ENCODE measurements around the gene AMOTL1.

Gene AMOTL1

GRCh38 chr11:94883878-94884277 is 115.7 kb downstream of the AMOTL1 start:
- H3K27ac Mint-ChIP-seq (ENCODE audit: low read depth): no peak overlapping the region
- H3K4me3 Mint-ChIP-seq: no peak overlapping the region
- no peaks in the 10 kb centered on the region for H3K36me3 Mint-ChIP-seq (ENCODE audit: insufficient read depth)
- ATAC-seq (replicated peaks; ENCODE audit: extremely low read depth, poor library complexity, severe bottlenecking): no peak
- no peak for DNase-seq (ENCODE audit: low spot score in 2 of 2)
- no peaks in the 10 kb centered on the region for H3K9me3 Mint-ChIP-seq
- no peaks in the 10 kb centered on the region for H3K4me1 Mint-ChIP-seq
- no peaks in the 10 kb centered on the region for H3K27me3 Mint-ChIP-seq

- DNase-seq (ENCODE audit: low spot score in 2 of 2): no peak
- Mint-ChIP-seq H3K27me3 (no peaks in the 10 kb centered on the region), H3K27ac (ENCODE audit: low read depth) (no peak overlapping the region), H3K4me1 (no peaks in the 10 kb centered on the region), H3K9me3 (no peaks in the 10 kb centered on the region), H3K4me3 (no peak overlapping the region), H3K36me3 (ENCODE audit: insufficient read depth) (no peaks in the 10 kb centered on the region)
- no peak for ATAC-seq (replicated peaks; ENCODE audit: extremely low read depth, poor library complexity, severe bottlenecking)
These were observed 116.2 kb downstream of the AMOTL1 start for GRCh38 chr11:94884376-94884775.

- H3K27me3 Mint-ChIP-seq: no peaks in the 10 kb centered on the region
- no peaks in the 10 kb centered on the region for H3K4me1 Mint-ChIP-seq
- no peaks in the 10 kb centered on the region for H3K9me3 Mint-ChIP-seq
- no peaks in the 10 kb centered on the region for H3K36me3 Mint-ChIP-seq (ENCODE audit: insufficient read depth)
- ATAC-seq (replicated peaks; ENCODE audit: extremely low read depth, poor library complexity, severe bottlenecking) (no peak), DNase-seq (ENCODE audit: low spot score in 2 of 2) (no peak)
- H3K27ac Mint-ChIP-seq (ENCODE audit: low read depth): no peak overlapping the region
- no peak overlapping the region for H3K4me3 Mint-ChIP-seq
These were observed 117.0 kb downstream of the AMOTL1 start for GRCh38 chr11:94885133-94885532.

- Mint-ChIP-seq H3K27ac (ENCODE audit: low read depth) (no peak overlapping the region), H3K4me3 (no peak overlapping the region), H3K27me3 (peaks cover 3% of the 10 kb centered on the region), H3K36me3 (ENCODE audit: insufficient read depth) (peaks cover 2% of the 10 kb centered on the region), H3K9me3 (no peaks in the 10 kb centered on the region), H3K4me1 (no peaks in the 10 kb centered on the region)
- ATAC-seq (replicated peaks; ENCODE audit: extremely low read depth, poor library complexity, severe bottlenecking) (no peak), DNase-seq (ENCODE audit: low spot score in 2 of 2) (no peak)
These were observed 117.4 kb downstream of the AMOTL1 start for GRCh38 chr11:94885581-94885980.

GRCh38 chr11:94888204-94888603 is 120.0 kb downstream of the AMOTL1 start:
- H3K4me1 Mint-ChIP-seq: no peaks in the 10 kb centered on the region
- peaks cover 10% of the 10 kb centered on the region for H3K9me3 Mint-ChIP-seq
- DNase-seq (ENCODE audit: low spot score in 2 of 2): no peak
- no peak for ATAC-seq (replicated peaks; ENCODE audit: extremely low read depth, poor library complexity, severe bottlenecking)
- peaks cover 29% of the 10 kb centered on the region for H3K27me3 Mint-ChIP-seq
- H3K4me3 Mint-ChIP-seq: no peak overlapping the region
- H3K27ac Mint-ChIP-seq (ENCODE audit: low read depth): no peak overlapping the region
- peaks cover 3% of the 10 kb centered on the region for H3K36me3 Mint-ChIP-seq (ENCODE audit: insufficient read depth)

GRCh38 chr11:94895451-94895850 is 127.3 kb downstream of the AMOTL1 start:
- ATAC-seq (replicated peaks; ENCODE audit: extremely low read depth, poor library complexity, severe bottlenecking): no peak

GRCh38 chr11:94895971-94896370 is 127.8 kb downstream of the AMOTL1 start:
- Mint-ChIP-seq H3K4me1 (no peaks in the 10 kb centered on the region), H3K9me3 (peaks cover 15% of the 10 kb centered on the region), H3K4me3 (no peak overlapping the region), H3K27me3 (peaks cover 37% of the 10 kb centered on the region), H3K27ac (ENCODE audit: low read depth) (no peak overlapping the region), H3K36me3 (ENCODE audit: insufficient read depth) (peaks cover 1% of the 10 kb centered on the region)
- DNase-seq (ENCODE audit: low spot score in 2 of 2): no peak
- no peak for ATAC-seq (replicated peaks; ENCODE audit: extremely low read depth, poor library complexity, severe bottlenecking)

More at GRCh38 chr11:94895451-94895850, 127.3 kb downstream of the AMOTL1 start:
- peaks cover 15% of the 10 kb centered on the region for H3K9me3 Mint-ChIP-seq
- H3K36me3 Mint-ChIP-seq (ENCODE audit: insufficient read depth): peaks cover 2% of the 10 kb centered on the region
- H3K4me3 Mint-ChIP-seq: no peak overlapping the region
- peaks cover 42% of the 10 kb centered on the region for H3K27me3 Mint-ChIP-seq
- no peak overlapping the region for H3K27ac Mint-ChIP-seq (ENCODE audit: low read depth)
- DNase-seq (ENCODE audit: low spot score in 2 of 2): no peak
- H3K4me1 Mint-ChIP-seq: no peaks in the 10 kb centered on the region

- Mint-ChIP-seq H3K9me3 (peaks cover 9% of the 10 kb centered on the region), H3K4me3 (no peak overlapping the region), H3K27ac (ENCODE audit: low read depth) (no peak overlapping the region), H3K36me3 (ENCODE audit: insufficient read depth) (peaks cover 1% of the 10 kb centered on the region), H3K4me1 (no peaks in the 10 kb centered on the region), H3K27me3 (peaks cover 23% of the 10 kb centered on the region)
- DNase-seq (ENCODE audit: low spot score in 2 of 2) (no peak), ATAC-seq (replicated peaks; ENCODE audit: extremely low read depth, poor library complexity, severe bottlenecking) (no peak)
These were observed 129.2 kb downstream of the AMOTL1 start for GRCh38 chr11:94897330-94897768.

GRCh38 chr11:94907226-94907625 is 139.1 kb downstream of the AMOTL1 start:
- no peak overlapping the region for H3K4me3 Mint-ChIP-seq

GRCh38 chr11:94909371-94909820 is 141.2 kb downstream of the AMOTL1 start:
- no peaks in the 10 kb centered on the region for H3K27me3 Mint-ChIP-seq
- peaks cover 2% of the 10 kb centered on the region for H3K36me3 Mint-ChIP-seq (ENCODE audit: insufficient read depth)
- ATAC-seq (replicated peaks; ENCODE audit: extremely low read depth, poor library complexity, severe bottlenecking) (no peak), DNase-seq (ENCODE audit: low spot score in 2 of 2) (no peak)
- H3K27ac Mint-ChIP-seq (ENCODE audit: low read depth): no peak overlapping the region
- H3K4me1 Mint-ChIP-seq: no peaks in the 10 kb centered on the region
- H3K9me3 Mint-ChIP-seq: no peaks in the 10 kb centered on the region
- no peak overlapping the region for H3K4me3 Mint-ChIP-seq

More at GRCh38 chr11:94907226-94907625, 139.1 kb downstream of the AMOTL1 start:
- H3K27ac Mint-ChIP-seq (ENCODE audit: low read depth): no peak overlapping the region
- ATAC-seq (replicated peaks; ENCODE audit: extremely low read depth, poor library complexity, severe bottlenecking): no peak
- H3K4me1 Mint-ChIP-seq: no peaks in the 10 kb centered on the region
- H3K9me3 Mint-ChIP-seq: no peaks in the 10 kb centered on the region
- H3K36me3 Mint-ChIP-seq (ENCODE audit: insufficient read depth): peaks cover 2% of the 10 kb centered on the region
- DNase-seq (ENCODE audit: low spot score in 2 of 2): no peak
- H3K27me3 Mint-ChIP-seq: no peaks in the 10 kb centered on the region

- Mint-ChIP-seq H3K27me3 (no peaks in the 10 kb centered on the region), H3K36me3 (ENCODE audit: insufficient read depth) (no peaks in the 10 kb centered on the region), H3K9me3 (no peaks in the 10 kb centered on the region), H3K4me3 (no peak overlapping the region), H3K27ac (ENCODE audit: low read depth) (no peak overlapping the region), H3K4me1 (no peaks in the 10 kb centered on the region)
- DNase-seq (ENCODE audit: low spot score in 2 of 2) (no peak), ATAC-seq (replicated peaks; ENCODE audit: extremely low read depth, poor library complexity, severe bottlenecking) (no peak)
These were observed 142.1 kb downstream of the AMOTL1 start for GRCh38 chr11:94910270-94910669.

- DNase-seq (ENCODE audit: low spot score in 2 of 2) (no peak), ATAC-seq (replicated peaks; ENCODE audit: extremely low read depth, poor library complexity, severe bottlenecking) (no peak)
- Mint-ChIP-seq H3K4me3 (no peak overlapping the region), H3K9me3 (no peaks in the 10 kb centered on the region), H3K27me3 (no peaks in the 10 kb centered on the region), H3K4me1 (no peaks in the 10 kb centered on the region), H3K27ac (ENCODE audit: low read depth) (no peak overlapping the region), H3K36me3 (ENCODE audit: insufficient read depth) (no peaks in the 10 kb centered on the region)
These were observed 142.6 kb downstream of the AMOTL1 start for GRCh38 chr11:94910779-94911178.

- Mint-ChIP-seq H3K27me3 (no peaks in the 10 kb centered on the region), H3K4me3 (no peak overlapping the region)
These were observed 144.7 kb downstream of the AMOTL1 start for GRCh38 chr11:94912806-94913205.

More at GRCh38 chr11:94912806-94913205, 144.7 kb downstream of the AMOTL1 start:
- H3K9me3 Mint-ChIP-seq: no peaks in the 10 kb centered on the region
- no peaks in the 10 kb centered on the region for H3K4me1 Mint-ChIP-seq
- no peak for DNase-seq (ENCODE audit: low spot score in 2 of 2)
- H3K27ac Mint-ChIP-seq (ENCODE audit: low read depth): no peak overlapping the region
- no peaks in the 10 kb centered on the region for H3K36me3 Mint-ChIP-seq (ENCODE audit: insufficient read depth)
- ATAC-seq (replicated peaks; ENCODE audit: extremely low read depth, poor library complexity, severe bottlenecking): no peak
